HepG2 (cell line): ENCODE data around the gene LRRC45. TPM values are rescaled to one million over a fixed set of nuclear protein-coding genes. Genes with fewer than 3 reads are reported as not detected.
A peak's percentile ranks its signal among the peaks of the same experiment; 100 is the strongest.

Source experiments
- AKNA ChIP-seq: sonication (generic); formaldehyde crosslinking; IDR thresholded peaks from 2 replicates; pipeline ENCODE4 v1.4.0; 2020; ENCODE audit warnings: missing genetic modification reagents, borderline replicate concordance
- CEBPZ ChIP-seq: IDR thresholded peaks from 2 replicates; pipeline ENCODE4 v1.6.1; 2012; ENCODE audit warnings: low read length, improper control_type of control experiment
- KDM3A ChIP-seq: IDR thresholded peaks from 2 replicates; pipeline ENCODE4 v1.6.1; 2018; ENCODE audit warnings: low read depth, missing compliant biosample characterization
- KDM5B ChIP-seq: sonication (generic); formaldehyde crosslinking; IDR thresholded peaks from 2 replicates; pipeline ENCODE4 v1.4.0; 2020; ENCODE audit warnings: missing genetic modification reagents, mild to moderate bottlenecking, borderline replicate concordance
- NFKBIZ ChIP-seq: IDR thresholded peaks from 2 replicates; pipeline ENCODE4 v1.6.1; 2018; ENCODE audit warnings: missing genetic modification reagents, missing compliant biosample characterization
- PPARG ChIP-seq: conservative IDR thresholded peaks from 2 replicates; pipeline ENCODE4 v1.6.1; 2016; ENCODE audit warnings: missing biosample characterization, missing genetic modification reagents
- ZBTB38 ChIP-seq: sonication (generic); formaldehyde crosslinking; IDR thresholded peaks from 2 replicates; pipeline ENCODE4 v1.5.1; 2020; ENCODE audit warnings: mild to moderate bottlenecking, missing genetic modification reagents
- ZC3H13 ChIP-seq: sonication (generic); formaldehyde crosslinking; IDR thresholded peaks from 2 replicates; pipeline ENCODE4 v1.8.1; 2023; ENCODE audit warnings: mild to moderate bottlenecking, missing genetic modification reagents, moderate library complexity
- ZFP36 ChIP-seq: fragments of 150-350 bp; IDR thresholded peaks from 2 replicates; pipeline ENCODE4 v1.6.1; 2018; ENCODE audit warnings: borderline replicate concordance, low read length, low read depth; ENCODE audit not compliant: partially characterized antibody
- ZNF407 ChIP-seq: sonication (generic); formaldehyde crosslinking; IDR thresholded peaks from one replicate; pipeline ENCODE4 v1.5.1; 2020; ENCODE audit warnings: mild to moderate bottlenecking, missing genetic modification reagents; ENCODE audit errors: not compliant biosample characterization
- ZNF790 ChIP-seq: sonication (generic); formaldehyde crosslinking; IDR thresholded peaks from 2 replicates; pipeline ENCODE4 v1.8.0; 2022; ENCODE audit warnings: missing genetic modification reagents, mild to moderate bottlenecking, borderline replicate concordance
- polyA plus RNA-seq, 8 experiments: library from polyadenylated mRNA; depleted of rRNA in 3 of 8; stranded (reverse) in 7 of 8; unstranded in 1 of 8; fragments of >200 nt; fragmentation: Illumina TruSeq in 4 of 8; extraction: Trizol in 4 of 8; gene quantifications; 2 replicates each; pipeline versions ENCODE4 v1.2.1 to v1.2.3, GENCODE V29; 2011 to 2016; ENCODE audit warnings: low read depth in 4 of 8, missing spikeins in 1 of 8, mixed read lengths in 1 of 8; ENCODE audit not compliant: insufficient read depth in 1 of 8
- total RNA-seq, 5 experiments: library from RNA; depleted of rRNA; stranded (reverse); fragments of >200 nt; fragmentation: Illumina TruSeq; extraction: Trizol; gene quantifications; 2 replicates each; pipeline ENCODE4 v1.2.3, GENCODE V29; 2016; ENCODE audit warnings: low read depth in 1 of 5

The LRRC45 gene
- total and polyA plus RNA-seq, 2 of the 13 experiments (the other 11 are each of a cell fraction or from before 2014, with no cell fraction given): 11.6 to 48.1 TPM

- TF ChIP-seq ZNF407 (peak; percentile 54), AKNA (CRISPR knock-in tag) (no peak), NFKBIZ (CRISPR knock-in tag) (no peak; the same call in 1 of the 2 replicates), ZNF790 (no peak), CEBPZ (no peak), ZBTB38 (CRISPR knock-in tag) (peak; percentile 89), ZC3H13 (CRISPR knock-in tag) (peak; percentile 99), KDM3A (CRISPR knock-in tag) (no peak; the same call in 1 of the 2 replicates), PPARG (CRISPR knock-in tag) (no peak), ZFP36 (no peak), KDM5B (no peak)
Measured at GRCh38 chr17:81993729-81994592, 29.1 kb upstream of the LRRC45 start (continued).
